ENCODE data around the gene CDH9.

Gene CDH9

DNA sequence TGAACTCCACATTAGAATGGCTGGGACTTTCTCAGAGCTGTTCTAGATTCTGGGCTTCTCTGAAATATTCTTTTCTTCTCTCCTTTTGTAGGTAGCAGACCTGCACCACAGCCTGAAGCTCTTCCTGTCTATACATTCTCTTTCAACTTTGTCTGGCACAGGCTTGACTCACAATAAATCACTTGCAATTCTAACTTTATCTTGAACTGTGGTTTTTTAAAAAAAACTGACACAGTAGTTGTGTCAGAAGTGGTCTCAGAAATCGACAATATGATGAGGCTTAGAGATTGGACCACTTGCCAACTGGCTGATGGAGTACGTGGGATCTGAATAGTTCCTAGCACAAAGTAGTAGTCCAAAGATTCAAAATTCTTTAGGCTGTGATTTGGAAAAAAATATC lies 24.1 kb upstream of the CDH9 start:
- no peaks in the 10 kb centered on the region for H3K27me3 ChIP-seq (ENCODE audit: control insufficient read depth, insufficient read depth, low read length)
- H3K79me2 ChIP-seq: no peaks in the 10 kb centered on the region
- H3K4me2 ChIP-seq (ENCODE audit: low read length): no peak overlapping the region
- no peaks in the 10 kb centered on the region for H3K4me1 ChIP-seq
- TF ChIP-seq, protein P1, sequence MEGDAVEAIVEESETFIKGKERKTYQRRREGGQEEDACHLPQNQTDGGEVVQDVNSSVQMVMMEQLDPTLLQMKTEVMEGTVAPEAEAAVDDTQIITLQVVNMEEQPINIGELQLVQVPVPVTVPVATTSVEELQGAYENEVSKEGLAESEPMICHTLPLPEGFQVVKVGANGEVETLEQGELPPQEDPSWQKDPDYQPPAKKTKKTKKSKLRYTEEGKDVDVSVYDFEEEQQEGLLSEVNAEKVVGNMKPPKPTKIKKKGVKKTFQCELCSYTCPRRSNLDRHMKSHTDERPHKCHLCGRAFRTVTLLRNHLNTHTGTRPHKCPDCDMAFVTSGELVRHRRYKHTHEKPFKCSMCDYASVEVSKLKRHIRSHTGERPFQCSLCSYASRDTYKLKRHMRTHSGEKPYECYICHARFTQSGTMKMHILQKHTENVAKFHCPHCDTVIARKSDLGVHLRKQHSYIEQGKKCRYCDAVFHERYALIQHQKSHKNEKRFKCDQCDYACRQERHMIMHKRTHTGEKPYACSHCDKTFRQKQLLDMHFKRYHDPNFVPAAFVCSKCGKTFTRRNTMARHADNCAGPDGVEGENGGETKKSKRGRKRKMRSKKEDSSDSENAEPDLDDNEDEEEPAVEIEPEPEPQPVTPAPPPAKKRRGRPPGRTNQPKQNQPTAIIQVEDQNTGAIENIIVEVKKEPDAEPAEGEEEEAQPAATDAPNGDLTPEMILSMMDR (IDR thresholded peaks at IDR 0.05): no peak
- H2AFZ ChIP-seq: no peak overlapping the region
- no peaks in the 10 kb centered on the region for H3K36me3 ChIP-seq (ENCODE audit: control insufficient read depth, insufficient read depth, low read length)
- no peak overlapping the region for H3K4me3 ChIP-seq (ENCODE audit: low read depth, low read length)
- no peak overlapping the region for H3K27ac ChIP-seq
- H3K9ac ChIP-seq: no peak overlapping the region
- H3K9me3 ChIP-seq (ENCODE audit: control insufficient read depth, low read length): no peaks in the 10 kb centered on the region

DNA sequence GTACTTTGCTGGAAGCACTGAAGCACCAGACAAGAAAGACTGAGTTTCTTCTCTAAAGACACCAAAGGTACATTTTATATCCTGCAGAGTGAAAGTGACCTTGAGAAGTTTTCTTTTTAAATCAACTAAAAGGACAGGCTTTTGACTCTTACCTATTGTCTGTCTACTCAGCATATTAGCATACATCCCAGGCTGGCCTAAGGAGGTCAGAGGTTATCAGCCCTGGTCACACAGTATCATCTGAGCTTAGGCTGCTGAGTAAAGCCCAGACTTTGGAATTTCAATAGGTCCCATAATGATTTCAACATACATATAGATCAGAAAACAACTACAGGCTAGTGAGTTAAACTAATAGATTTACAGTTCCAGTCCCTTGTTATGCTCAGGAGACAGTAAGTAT lies 10.1 kb upstream of the CDH9 start:
- Histone ChIP-seq H3K4me2 (ENCODE audit: low read length) (no peak overlapping the region), H3K4me3 (ENCODE audit: low read depth, low read length) (no peak overlapping the region), H3K9me3 (ENCODE audit: control insufficient read depth, low read length) (no peaks in the 10 kb centered on the region), H3K79me2 (no peaks in the 10 kb centered on the region), H3K9ac (no peak overlapping the region), H2AFZ (no peak overlapping the region), H3K4me1 (no peaks in the 10 kb centered on the region), H3K36me3 (ENCODE audit: control insufficient read depth, insufficient read depth, low read length) (no peaks in the 10 kb centered on the region), H3K27me3 (ENCODE audit: control insufficient read depth, insufficient read depth, low read length) (no peaks in the 10 kb centered on the region), H3K27ac (no peak overlapping the region)
- TF ChIP-seq, protein P1 (IDR thresholded peaks at IDR 0.05): no peak

DNA sequence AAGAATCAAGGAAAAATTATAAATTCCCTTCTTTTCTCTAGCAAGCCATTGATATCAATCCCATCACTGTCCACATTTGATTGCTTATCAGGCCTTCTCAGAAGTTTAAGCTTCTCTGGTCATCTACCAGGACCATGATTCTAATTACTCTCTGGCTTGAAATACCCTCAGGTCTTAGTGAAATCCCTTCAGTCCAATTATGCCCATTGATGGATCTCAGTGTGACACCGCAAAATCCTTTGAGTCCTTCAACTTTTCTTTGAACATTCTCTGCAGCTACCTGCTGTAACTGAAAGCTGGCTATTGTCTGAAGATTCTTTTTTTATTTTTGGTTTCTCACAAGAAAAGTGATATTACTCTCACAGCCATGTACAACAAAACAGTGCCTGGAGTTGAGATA lies 3.0 kb upstream of the CDH9 start:
- H3K36me3 ChIP-seq (ENCODE audit: control insufficient read depth, insufficient read depth, low read length): no peaks in the 10 kb centered on the region
- TF ChIP-seq, protein P1 (IDR thresholded peaks at IDR 0.05): no peak
- no peak overlapping the region for H3K9ac ChIP-seq
- H3K4me1 ChIP-seq: no peaks in the 10 kb centered on the region
- H2AFZ ChIP-seq: no peak overlapping the region
- no peaks in the 10 kb centered on the region for H3K27me3 ChIP-seq (ENCODE audit: control insufficient read depth, insufficient read depth, low read length)
- no peak overlapping the region for H3K4me2 ChIP-seq (ENCODE audit: low read length)
- H3K4me3 ChIP-seq (ENCODE audit: low read depth, low read length): no peak overlapping the region
- H3K79me2 ChIP-seq: no peaks in the 10 kb centered on the region
- no peaks in the 10 kb centered on the region for H3K9me3 ChIP-seq (ENCODE audit: control insufficient read depth, low read length)
- no peak overlapping the region for H3K27ac ChIP-seq

DNA sequence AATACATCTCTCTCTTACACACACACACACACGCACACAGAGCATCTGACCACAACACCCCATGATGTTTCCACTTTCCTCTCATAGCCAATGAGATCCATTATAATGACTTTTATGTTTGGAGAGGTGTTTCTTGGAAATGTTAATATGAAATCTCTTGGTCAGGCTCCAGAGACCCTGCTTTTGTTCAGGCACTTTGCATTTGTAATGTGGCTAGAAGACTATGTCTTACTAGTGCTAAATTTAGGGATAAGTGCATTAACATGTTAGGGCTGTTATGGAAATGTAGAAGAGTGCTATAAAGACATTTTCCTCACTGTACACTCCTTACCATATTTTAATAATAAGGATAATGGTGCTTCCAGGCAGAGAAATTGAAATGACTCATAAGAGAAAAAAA lies 3.8 kb downstream of the CDH9 start:
- Histone ChIP-seq H3K9ac (no peak overlapping the region), H3K4me1 (no peaks in the 10 kb centered on the region), H3K79me2 (no peaks in the 10 kb centered on the region), H3K27me3 (ENCODE audit: control insufficient read depth, insufficient read depth, low read length) (no peaks in the 10 kb centered on the region), H3K27ac (no peak overlapping the region), H3K9me3 (ENCODE audit: control insufficient read depth, low read length) (no peaks in the 10 kb centered on the region), H3K4me2 (ENCODE audit: low read length) (no peak overlapping the region), H3K4me3 (ENCODE audit: low read depth, low read length) (no peak overlapping the region), H2AFZ (no peak overlapping the region), H3K36me3 (ENCODE audit: control insufficient read depth, insufficient read depth, low read length) (no peaks in the 10 kb centered on the region)
- TF ChIP-seq, protein P1 (IDR thresholded peaks at IDR 0.05): no peak

DNA sequence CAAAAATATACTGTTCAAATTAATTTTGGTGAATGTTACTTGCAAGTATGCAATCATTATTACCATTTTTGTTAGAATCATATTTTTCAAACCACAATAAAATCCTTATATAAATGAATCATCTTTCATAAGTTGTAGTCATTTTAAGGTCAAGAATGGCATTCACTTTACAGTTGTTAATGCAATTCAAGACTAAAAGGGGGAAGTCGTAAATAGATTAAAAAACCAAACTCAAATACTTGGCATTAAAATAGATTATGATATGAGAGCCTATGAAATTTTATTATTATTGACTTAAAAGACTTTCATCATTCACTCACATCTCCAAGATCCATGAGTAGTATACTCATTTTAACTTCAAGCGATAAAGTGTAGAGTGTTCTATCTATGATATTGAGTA lies 11.6 kb downstream of the CDH9 start:
- H3K9ac ChIP-seq: no peak overlapping the region
- no peak overlapping the region for H2AFZ ChIP-seq
- no peaks in the 10 kb centered on the region for H3K4me1 ChIP-seq
- no peaks in the 10 kb centered on the region for H3K27me3 ChIP-seq (ENCODE audit: control insufficient read depth, insufficient read depth, low read length)
- TF ChIP-seq, protein P1 (IDR thresholded peaks at IDR 0.05): no peak
- H3K79me2 ChIP-seq: no peaks in the 10 kb centered on the region
- no peaks in the 10 kb centered on the region for H3K9me3 ChIP-seq (ENCODE audit: control insufficient read depth, low read length)
- H3K27ac ChIP-seq: no peak overlapping the region
- no peak overlapping the region for H3K4me2 ChIP-seq (ENCODE audit: low read length)
- no peak overlapping the region for H3K4me3 ChIP-seq (ENCODE audit: low read depth, low read length)
- H3K36me3 ChIP-seq (ENCODE audit: control insufficient read depth, insufficient read depth, low read length): no peaks in the 10 kb centered on the region

Measured in parathyroid adenoma (tissue), 2 donors.